ENCODE measurements around the gene ST7L.
"Not testable (repeated sequence)": the region's sequence is repeated elsewhere in the genome, so short reads cannot be mapped to it uniquely, and the experiment has no call there.

- TF ChIP-seq ZNF274 (IDR thresholded peaks at IDR 0.05; ENCODE audit: low read depth, low read length); YY1 (IDR thresholded peaks at IDR 0.05; ENCODE audit: insufficient read depth, insufficient read length): not testable (repeated sequence)
Measured at GRCh38 chr1:112640437-112640836, 21.5 kb upstream of the ST7L start.

Measured in NT2/D1 (cell line).